ENCODE measurements around the gene ITGAD.
"Not testable (repeated sequence)": the region's sequence is repeated elsewhere in the genome, so short reads cannot be mapped to it uniquely, and the experiment has no call there.

Gene ITGAD

DNA sequence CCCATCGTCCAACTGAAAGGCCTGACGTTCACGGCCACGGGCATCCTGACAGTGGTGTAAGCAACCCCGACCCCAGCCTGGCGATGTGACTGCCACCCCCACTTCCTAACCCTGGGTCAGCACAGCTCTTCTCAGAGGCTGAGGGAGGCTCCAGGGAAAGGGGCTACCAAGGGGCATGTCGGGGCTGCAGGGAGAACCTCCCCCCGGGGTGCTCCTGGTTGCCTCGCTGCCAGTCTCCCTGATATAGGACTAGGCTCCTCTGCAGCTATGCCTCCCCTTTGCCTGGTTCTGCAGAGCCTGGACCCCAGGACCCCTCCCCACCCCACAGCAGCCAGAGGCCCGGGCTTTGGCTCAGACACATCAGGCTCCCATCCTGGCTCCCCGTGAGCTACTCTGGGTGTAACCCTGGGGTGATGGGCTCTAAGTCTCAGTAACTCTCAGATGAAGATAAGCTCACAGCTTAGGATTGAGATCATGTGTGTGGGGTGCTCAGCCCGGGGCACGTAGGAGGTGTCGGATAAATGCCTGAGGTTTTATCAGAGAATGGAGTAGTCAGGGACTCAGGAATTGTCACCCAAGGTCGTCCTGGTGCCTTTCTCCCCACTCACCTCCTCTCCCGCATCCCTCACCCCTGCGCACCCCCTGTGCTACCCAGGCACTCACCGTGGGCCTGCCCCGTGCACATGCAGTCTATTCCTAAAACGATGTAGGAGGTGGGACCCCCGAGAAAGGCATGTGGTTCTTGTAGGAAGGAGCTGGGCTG, 10.6 kb downstream of the ITGAD start:
- DNase-seq (ENCODE audit: low read depth in 2 of 2) = no peak

DNA sequence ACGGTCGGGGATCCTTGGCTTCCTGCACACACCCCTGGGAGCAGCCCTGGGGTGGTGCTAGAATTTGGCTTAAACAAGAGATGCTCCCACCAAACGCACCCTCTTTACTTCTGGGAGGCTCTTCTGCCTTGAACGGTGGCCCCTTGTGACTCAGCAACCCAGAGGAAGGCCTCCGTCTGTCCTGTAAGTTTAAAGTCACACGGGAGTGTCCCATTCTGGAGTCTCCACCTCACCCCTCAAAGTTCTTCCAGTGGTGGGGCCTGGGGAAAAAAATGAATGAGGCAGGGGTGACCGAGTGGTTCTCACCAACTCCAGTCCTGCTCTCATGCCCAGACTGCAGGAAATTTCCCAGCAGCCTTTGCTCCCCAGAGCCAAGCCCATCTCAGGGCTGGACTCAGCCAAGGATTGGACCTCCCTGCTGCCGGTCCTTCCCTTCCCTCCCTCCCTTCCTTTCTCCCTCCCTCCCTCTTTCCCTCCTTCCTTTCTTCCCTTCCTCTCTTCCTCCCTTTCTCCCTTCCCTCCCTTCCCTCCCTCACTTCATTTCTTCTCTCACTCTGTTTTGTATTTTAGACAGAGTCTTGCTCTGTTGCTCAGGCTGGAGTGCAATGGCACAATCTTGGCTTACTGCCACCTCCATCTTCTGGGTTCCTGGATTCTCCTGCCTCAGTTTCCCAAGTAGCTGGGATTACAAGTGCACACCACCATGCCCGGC, 11.4 kb downstream of the ITGAD start:
- DNase-seq (ENCODE audit: low read depth in 2 of 2) = no peak

DNA sequence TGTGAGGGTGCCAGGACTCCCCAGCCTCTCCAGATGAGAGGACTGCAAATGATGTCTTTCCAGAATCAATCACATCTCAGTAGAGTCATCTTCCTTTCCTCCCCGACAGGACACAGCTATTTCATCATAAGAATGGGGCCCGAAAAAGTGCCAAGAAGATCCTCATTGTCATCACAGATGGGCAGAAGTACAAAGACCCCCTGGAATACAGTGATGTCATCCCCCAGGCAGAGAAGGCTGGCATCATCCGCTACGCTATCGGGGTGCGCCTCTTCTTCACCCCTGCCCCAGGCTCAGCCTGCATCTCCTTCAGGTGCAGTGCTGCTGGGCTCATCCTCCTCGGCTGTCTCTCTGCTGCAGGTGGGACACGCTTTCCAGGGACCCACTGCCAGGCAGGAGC, 14.3 kb downstream of the ITGAD start:
- no peak for DNase-seq (ENCODE audit: low read depth in 2 of 2)

DNA sequence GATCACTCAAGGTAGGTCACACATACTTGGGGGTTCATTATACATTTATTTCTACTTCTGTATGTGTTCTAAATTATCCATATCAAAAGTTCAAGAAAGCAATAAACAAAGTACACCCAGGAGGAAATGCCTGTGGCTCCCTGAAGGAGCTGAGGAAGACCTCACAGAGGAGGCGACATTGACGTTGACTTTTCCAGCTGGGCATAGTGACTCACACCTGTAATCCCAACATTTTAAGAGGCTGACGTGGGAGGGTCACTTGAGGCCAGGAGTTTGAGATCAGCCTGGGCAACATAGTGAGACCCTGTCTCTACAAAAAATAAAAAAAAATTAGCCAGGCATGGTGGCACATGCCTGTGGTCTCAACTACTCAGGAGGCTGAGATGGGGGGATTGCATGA, 16.3 kb downstream of the ITGAD start:
- no peak for DNase-seq (ENCODE audit: low read depth in 2 of 2)

DNA sequence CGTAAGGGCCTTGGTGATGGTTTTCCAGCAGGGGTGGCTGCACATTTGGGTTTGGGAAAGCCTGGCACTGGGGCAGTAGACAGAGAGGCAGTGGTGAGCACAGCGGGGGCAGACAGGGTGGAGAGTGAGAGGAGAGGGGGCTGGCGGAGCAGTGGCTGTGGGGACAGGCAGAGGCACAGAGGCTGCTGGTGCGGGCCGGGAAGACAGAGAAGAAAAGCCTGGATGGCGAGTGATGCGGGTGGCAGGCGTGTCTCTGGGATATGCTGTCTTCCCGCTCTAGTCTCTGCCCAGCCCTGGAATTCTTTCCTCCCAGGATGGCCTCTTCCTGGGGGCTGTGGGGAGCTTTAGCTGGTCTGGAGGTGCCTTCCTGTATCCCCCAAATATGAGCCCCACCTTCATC, 16.9 kb downstream of the ITGAD start:
- no peak for DNase-seq (ENCODE audit: low read depth in 2 of 2)

DNA sequence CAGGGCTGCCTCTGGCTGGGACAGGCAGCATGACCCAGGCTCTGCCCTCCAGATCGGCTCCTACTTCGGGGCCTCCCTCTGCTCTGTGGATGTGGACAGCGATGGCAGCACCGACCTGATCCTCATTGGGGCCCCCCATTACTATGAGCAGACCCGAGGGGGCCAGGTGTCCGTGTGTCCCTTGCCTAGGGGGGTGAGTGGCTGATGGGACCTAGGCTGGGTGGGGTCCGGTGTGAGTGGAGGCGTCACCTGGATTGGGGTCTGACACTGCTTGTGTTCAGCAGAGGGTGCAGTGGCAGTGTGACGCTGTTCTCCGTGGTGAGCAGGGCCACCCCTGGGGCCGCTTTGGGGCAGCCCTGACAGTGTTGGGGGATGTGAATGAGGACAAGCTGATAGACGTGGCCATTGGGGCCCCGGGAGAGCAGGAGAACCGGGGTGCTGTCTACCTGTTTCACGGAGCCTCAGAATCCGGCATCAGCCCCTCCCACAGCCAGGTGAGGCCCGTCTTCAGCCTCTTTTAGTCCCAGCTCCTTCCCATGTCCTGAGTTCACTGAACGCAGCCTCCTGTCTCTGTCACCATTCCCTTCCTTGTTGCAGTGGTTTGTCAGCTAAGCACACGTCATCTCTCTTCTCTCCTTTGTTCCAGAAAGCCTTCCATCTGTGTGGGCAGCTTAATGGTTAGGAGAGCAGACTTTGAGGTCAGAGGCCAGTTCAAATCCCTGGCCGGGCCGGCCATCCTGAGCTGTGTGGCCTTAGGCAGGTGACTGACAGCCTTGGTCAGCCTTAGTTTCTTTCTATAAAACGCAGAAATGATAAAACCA, 18.1 kb downstream of the ITGAD start:
- no peak for DNase-seq (ENCODE audit: low read depth in 2 of 2)

DNA sequence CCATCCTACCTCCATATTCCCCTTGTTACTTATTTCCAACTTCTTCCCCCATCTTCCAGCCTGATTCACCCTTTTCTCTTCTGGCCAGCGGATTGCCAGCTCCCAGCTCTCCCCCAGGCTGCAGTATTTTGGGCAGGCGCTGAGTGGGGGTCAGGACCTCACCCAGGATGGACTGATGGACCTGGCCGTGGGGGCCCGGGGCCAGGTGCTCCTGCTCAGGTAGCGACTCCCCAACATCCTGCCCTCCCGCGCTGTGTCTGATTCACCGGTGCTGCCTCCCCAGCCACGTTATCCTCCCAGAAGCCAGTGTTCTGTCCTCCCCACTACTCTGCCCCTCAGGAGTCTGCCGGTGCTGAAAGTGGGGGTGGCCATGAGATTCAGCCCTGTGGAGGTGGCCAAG, 19.6 kb downstream of the ITGAD start:
- no peak for DNase-seq (ENCODE audit: low read depth in 2 of 2)

DNA sequence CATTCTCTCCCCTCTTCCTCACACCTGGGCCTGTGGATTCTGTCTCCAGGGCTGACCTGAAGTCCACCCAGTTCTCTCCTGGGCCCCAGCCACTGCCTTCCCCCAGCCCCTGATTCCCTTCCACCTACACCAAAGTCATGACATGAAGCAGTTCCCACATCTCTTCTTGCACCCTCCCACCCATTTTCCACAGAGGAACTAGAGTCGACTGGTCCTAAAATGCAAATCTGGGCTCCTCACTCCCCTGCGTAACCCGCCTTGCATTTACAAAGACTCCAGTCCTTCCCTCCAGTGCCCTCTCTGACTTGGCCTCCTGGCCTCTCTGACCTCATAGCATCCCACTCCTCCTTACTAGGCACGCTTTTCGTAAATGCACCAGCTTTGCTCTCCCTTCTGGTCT, 20.2 kb downstream of the ITGAD start:
- DNase-seq (ENCODE audit: low read depth in 2 of 2) = no peak

DNA sequence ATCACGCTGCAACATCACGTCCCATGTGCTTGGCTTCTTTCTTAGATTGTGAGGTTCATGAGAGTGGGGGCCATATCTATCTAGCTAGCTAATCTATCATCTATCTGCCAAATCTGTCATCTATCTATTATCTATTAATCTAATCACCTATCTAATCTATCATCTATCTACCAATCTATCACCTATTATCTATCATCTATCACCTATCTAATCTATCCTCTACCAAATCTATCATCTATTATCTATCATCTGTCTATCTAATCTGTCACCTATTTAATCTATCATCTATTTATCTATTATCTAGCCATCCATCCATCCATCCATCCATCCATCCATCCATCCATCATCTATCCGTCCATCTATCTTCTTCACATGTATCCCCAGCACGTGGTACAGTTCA, 20.8 kb downstream of the ITGAD start:
- DNase-seq (ENCODE audit: low read depth in 2 of 2) = no peak

DNA sequence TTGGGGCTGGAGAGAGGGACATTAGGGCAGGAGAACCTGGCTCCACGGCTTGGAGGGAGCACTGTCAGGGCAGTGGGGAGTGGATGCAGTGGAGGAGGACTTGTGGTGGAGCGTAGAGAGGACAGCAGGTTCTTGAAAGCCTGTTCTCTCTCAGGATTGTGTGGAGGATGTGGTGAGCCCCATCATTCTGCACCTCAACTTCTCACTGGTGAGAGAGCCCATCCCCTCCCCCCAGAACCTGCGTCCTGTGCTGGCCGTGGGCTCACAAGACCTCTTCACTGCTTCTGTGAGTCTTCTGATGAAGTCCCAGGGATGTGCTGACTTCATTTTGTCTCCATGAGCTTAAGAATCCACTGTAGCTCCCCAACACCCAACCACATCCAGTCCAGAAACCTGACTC, 21.6 kb downstream of the ITGAD start:
- DNase-seq (ENCODE audit: low read depth in 2 of 2) = no peak

DNA sequence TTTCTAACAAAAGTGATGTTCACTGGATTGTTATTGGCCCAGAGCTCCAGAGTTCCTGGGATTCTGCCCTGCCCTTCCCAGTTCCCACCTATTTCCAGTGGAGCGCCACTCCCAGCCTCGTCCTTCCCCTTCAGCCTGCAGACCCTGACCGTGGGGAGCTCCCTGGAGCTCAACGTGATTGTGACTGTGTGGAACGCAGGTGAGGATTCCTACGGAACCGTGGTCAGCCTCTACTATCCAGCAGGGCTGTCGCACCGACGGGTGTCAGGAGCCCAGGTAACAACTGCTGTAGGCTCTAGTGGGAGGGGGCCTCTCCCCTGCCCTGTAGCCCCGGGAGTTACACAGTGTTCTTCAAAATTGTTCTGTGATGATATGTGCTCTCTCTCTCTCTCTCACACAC, 23.2 kb downstream of the ITGAD start:
- DNase-seq (ENCODE audit: low read depth in 2 of 2) = no peak

DNA sequence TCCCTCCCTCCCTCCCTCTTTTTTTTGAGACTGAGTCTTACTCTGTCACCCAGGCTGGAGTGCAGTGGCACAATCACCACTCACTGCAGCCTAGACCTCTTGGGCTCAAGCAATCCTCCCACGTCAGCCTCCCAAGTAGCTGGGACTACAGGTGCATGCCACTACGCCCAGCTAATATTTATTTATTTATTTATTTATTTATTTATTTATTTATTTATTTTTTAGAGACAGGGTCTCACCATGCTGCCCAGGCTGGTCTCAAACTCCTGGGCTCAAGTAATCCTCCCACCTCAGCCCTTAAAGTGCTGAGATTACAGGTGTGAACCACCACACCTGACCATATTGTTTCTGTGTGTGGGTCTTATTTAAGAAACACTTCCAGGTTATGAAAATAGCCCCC, 23.9 kb downstream of the ITGAD start:
- DNase-seq (ENCODE audit: low read depth in 2 of 2) = not testable (repeated sequence)

DNA sequence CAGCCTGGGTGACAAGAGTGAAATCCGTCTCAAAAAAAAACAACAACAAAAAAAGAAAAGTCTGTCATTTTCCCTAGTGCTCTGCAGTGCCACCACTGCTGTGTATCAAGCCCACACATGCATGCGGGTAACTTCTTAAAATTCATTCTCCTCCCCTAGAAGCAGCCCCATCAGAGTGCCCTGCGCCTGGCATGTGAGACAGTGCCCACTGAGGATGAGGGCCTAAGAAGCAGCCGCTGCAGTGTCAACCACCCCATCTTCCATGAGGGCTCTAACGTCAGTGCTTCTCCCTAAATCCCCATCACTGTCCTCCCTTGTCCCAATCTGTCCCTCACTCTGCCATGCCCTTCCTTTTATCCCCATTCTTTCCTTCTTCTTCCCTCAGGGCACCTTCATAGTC, 24.8 kb downstream of the ITGAD start:
- no peak for DNase-seq (ENCODE audit: low read depth in 2 of 2)

DNA sequence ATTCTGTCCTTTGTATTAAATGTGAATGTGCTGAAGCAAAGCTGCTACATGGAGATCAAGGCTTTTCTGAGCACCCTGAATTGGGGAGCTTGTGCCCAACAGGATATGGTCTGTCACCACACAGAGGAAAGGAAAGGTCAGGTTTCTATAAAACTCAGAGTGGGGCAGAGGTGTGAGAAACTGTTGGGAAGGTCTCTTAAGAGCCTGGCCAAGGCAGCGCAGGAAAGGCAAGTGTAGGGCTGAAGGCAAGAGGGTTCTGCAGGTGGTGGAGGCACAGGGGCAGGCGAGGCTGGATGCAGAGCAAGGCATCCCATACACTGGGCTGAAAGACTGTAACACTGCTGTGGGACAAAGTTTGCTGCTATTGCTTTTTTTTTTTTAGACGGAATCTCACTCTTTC, 26.9 kb downstream of the ITGAD start:
- DNase-seq (ENCODE audit: low read depth in 2 of 2) = no peak

DNA sequence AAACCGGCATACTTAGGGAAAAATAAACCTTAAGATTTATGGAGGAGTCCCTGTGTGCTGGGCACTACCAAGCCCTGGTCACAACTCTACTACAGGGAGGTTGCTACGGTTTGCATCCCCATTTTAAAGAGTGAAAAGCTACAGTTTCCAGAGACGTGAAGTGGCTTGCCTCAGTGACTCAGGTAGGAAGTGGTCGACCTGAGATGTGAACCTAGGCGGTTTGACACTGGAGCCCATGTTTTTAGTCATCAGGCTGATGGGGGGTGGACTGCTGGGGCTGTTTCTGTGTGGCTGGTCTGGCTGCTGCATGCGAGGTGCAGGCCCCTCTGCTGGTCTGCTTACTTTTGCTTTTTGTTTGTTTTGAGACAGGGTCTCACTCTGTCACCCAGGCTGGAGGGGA, 28.5 kb downstream of the ITGAD start:
- peak in 1 of 2 donors; percentile 37 for DNase-seq (ENCODE audit: low read depth in 2 of 2)

DNA sequence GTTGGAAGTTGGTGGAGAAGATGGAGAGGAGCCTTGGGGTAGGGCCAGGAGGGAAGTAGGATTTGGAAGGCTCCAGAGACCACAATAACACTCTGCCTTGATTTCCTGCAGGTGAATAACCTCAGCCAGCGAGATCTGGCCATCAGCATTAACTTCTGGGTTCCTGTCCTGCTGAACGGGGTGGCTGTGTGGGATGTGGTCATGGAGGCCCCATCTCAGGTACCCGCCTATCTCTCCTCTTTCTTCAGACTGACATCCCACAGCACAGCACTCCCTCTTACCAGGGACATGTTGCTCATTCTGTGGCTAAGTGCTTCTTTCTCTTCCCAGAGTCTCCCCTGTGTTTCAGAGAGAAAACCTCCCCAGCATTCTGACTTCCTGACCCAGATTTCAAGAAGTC, 30.1 kb downstream of the ITGAD start:
- DNase-seq (ENCODE audit: low read depth in 2 of 2) = no peak

DNA sequence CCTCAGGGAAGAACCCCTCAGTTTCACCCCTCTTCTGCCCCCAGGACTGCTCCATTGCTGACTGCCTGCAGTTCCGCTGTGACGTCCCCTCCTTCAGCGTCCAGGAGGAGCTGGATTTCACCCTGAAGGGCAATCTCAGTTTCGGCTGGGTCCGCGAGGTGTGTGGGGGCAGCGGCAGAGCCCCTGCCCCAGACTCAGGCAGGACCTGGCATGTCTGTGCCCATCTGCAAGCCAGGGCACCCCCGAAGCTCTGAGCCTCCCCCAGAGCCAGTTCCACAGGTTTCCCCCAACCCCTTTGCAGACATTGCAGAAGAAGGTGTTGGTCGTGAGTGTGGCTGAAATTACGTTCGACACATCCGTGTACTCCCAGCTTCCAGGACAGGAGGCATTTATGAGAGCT, 30.7 kb downstream of the ITGAD start:
- DNase-seq (ENCODE audit: low read depth in 2 of 2) = no peak

DNA sequence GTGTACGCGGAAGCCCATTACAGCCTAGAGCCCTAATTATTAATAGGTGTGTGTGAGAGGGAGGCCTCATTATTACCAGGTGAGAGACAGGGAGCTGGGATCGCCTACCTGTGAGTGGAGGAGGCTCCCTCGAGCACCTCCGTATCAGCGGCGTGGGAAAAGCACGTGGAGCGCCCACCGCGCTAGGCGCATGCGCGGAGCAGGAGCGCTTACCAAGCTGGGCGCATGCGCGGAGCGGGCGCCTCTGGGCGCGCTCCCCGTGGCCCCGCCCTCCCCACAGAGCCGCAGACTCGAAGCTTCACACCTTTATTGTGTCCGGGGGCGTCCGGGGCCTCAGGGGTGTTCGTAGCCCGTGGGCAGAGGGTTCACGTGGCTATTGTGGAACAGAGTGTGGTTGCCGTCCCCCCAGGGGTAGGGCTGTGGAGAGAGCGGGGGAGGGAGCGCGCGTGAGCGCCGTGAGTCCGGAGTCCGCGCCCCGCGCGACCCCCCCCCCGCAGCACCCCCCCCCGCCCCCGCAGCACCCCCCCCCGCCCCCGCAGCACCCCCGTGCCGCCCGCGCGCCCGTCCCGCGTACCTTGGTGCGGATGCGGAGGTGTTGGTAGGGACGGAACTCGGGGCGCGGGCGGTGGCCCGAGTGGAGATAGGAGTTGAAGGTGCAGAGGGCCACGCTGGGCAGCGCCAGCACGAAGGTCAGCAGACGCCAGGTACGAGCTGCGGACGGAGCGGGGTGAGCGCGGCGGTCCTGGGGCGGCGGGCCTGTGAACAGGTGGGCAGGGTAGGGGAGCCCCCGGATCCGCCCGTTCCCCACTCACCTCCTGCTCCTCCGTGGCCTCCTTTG, 34.5 kb downstream of the ITGAD start:
- DNase-seq (ENCODE audit: low read depth in 2 of 2) = peak; percentile 35 to 48

DNA sequence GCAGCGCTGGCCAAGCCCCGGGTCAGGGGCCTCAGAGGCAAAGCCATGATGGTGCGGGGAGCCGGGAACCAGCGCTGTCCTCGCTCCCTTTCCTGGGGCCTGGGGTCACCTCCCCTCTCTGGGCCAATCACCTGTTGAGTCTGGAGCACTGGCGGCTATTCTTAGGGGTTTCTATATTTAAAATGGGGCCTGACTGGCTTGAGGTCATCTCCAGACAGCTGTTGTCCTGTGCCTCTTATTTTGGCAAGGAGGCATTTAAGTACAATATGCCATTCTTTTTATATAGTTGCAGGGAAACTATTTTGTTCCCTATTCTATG, 35.1 kb downstream of the ITGAD start, which contains the start of gene COX6A2:
Gene COX6A2 (minus strand): TSS at position 82 of the 319 bp plus-strand sequence. CDS start 35 bp downstream, at position 47.
- no peak for DNase-seq (ENCODE audit: low read depth in 2 of 2)

DNA sequence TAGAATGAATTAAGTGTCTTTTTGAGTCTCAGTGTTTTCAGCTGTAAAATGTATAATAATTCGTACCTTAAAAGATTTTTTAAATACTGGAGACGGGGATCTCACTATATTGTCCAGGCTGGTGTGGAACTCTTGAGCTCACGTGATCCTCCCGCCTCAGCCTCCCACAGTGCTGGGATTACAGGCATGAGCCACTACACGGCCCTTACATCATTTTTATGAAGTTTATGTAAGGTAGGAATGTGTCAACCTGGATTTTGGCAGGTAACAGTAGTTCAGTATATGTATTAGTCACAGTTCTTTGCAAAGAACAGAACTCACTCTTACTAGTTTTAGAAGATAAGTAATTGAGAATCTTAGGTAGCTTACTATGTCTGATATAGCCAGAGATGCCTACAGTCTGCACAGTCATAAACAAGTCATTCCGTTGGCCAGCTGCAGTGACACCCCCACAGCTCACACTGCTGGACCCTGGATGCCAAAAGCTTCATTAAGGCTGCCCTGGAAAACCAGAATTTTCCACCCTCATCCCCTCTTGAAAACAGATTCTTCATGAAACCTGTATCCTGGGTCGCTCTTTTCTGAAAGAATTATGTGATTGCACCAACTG, 35.6 kb downstream of the ITGAD start:
- no peak for DNase-seq (ENCODE audit: low read depth in 2 of 2)

DNA sequence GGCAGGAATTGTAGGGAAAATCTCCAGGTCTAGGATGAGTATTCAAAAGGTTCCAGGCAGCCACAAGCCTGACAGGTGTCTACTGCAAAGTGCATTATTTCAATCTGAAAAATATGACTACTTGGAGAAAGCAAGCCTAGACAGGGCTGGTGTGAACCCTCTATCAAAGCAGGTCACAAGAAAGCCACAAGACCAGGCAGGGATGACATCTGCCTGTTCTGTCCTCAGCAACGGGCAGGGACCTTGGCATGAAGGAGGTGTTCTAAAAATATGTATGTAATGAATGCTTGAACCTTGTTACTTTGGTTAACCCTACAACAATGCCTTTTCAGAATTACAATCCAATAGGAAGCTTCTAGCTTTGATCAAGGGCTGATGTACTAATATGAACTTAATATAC, 36.2 kb downstream of the ITGAD start:
- no peak for DNase-seq (ENCODE audit: low read depth in 2 of 2)
